Measurements from ENCODE around the gene RNF14.
A peak's percentile ranks its signal among the peaks of the same experiment; 100 is the strongest.

Gene RNF14

GRCh38 chr5:142024771-142025304 lies 55.9 kb downstream of the RNF14 start (continued):
- TF ChIP-seq ZNF184 (tag by site-specific recombination; IDR thresholded peaks at IDR 0.05): no peak
- TF ChIP-seq ZNF366 (tag by site-specific recombination; conservative IDR thresholded peaks at IDR 0.05): peak; percentile 47; the same call in 1 of the 2 replicates
- TF ChIP-seq ZNF138 (tag by site-specific recombination; IDR thresholded peaks at IDR 0.05; ENCODE audit: borderline replicate concordance): no peak
- TF ChIP-seq ZNF292 (tag by site-specific recombination; IDR thresholded peaks at IDR 0.05; ENCODE audit: borderline replicate concordance, low read depth): no peak
- TF ChIP-seq ZNF645 (tag by site-specific recombination; IDR thresholded peaks at IDR 0.05): no peak
- TF ChIP-seq MEIS1 (CRISPR knock-in tag; IDR thresholded peaks at IDR 0.05; ENCODE audit: borderline replicate concordance): no peak
- TF ChIP-seq ZNF76 (tag by site-specific recombination; IDR thresholded peaks at IDR 0.05; ENCODE audit: borderline replicate concordance, low read depth): no peak
- TF ChIP-seq ZBTB21 (tag by site-specific recombination; IDR thresholded peaks at IDR 0.05): peak; percentile 68; the same call in 1 of the 2 replicates
- no peak; the same call in 1 of the 2 replicates for TF ChIP-seq ZNF394 (tag by site-specific recombination; IDR thresholded peaks at IDR 0.05; ENCODE audit: borderline replicate concordance)
- TF ChIP-seq ZFP37 (tag by site-specific recombination; IDR thresholded peaks at IDR 0.05): no peak
- TF ChIP-seq ZBTB20 (tag by site-specific recombination; IDR thresholded peaks at IDR 0.05): peak; percentile 53; the same call in 1 of the 2 replicates
- TF ChIP-seq GLIS2 (tag by site-specific recombination; IDR thresholded peaks at IDR 0.05): peak; percentile 38; the same call in 1 of the 2 replicates
- peak; percentile 70 for TF ChIP-seq ZNF10 (tag by site-specific recombination; IDR thresholded peaks at IDR 0.05)
- no peak for TF ChIP-seq ZNF132 (tag by site-specific recombination; IDR thresholded peaks at IDR 0.05; ENCODE audit: borderline replicate concordance)
- no peak for TF ChIP-seq ZNF223 (tag by site-specific recombination; IDR thresholded peaks at IDR 0.05)
- no peak for TF ChIP-seq ZNF18 (tag by site-specific recombination; IDR thresholded peaks at IDR 0.05)
- no peak for TF ChIP-seq ZNF311 (tag by site-specific recombination; IDR thresholded peaks at IDR 0.05; ENCODE audit: borderline replicate concordance)
- no peak for TF ChIP-seq BCL6B (tag by site-specific recombination; IDR thresholded peaks at IDR 0.05)
- peak; percentile 98 for TF ChIP-seq ZNF580 (tag by site-specific recombination; IDR thresholded peaks at IDR 0.05)
- TF ChIP-seq INSM2 (tag by site-specific recombination; IDR thresholded peaks at IDR 0.05): 0 out of 2 replicates have a peak, but pooled peaks have one; percentile 45
- no peak for TF ChIP-seq YY2 (tag by site-specific recombination; IDR thresholded peaks at IDR 0.05)
- peak; percentile 76; the same call in 1 of the 2 replicates for TF ChIP-seq ZNF561 (tag by site-specific recombination; IDR thresholded peaks at IDR 0.05; ENCODE audit: borderline replicate concordance)
- TF ChIP-seq ZNF843 (tag by site-specific recombination; IDR thresholded peaks at IDR 0.05): peak; percentile 53; the same call in 1 of the 2 replicates
- TF ChIP-seq ZNF175 (tag by site-specific recombination; IDR thresholded peaks at IDR 0.05): no peak
- TF ChIP-seq ZNF404 (tag by site-specific recombination; IDR thresholded peaks at IDR 0.05): no peak
- TF ChIP-seq ZBTB6 (tag by site-specific recombination; IDR thresholded peaks at IDR 0.05): peak; percentile 88
- no peak for TF ChIP-seq SCRT2 (tag by site-specific recombination; IDR thresholded peaks at IDR 0.05)
- TF ChIP-seq ZNF623 (tag by site-specific recombination; IDR thresholded peaks at IDR 0.05): no peak
- TF ChIP-seq MYNN (tag by site-specific recombination; IDR thresholded peaks at IDR 0.05; ENCODE audit: borderline replicate concordance): no peak
- no peak for TF ChIP-seq CTCF (tag by site-specific recombination; IDR thresholded peaks at IDR 0.05)
- TF ChIP-seq ZNF654 (tag by site-specific recombination; IDR thresholded peaks at IDR 0.05; ENCODE audit: low read depth): no peak
- TF ChIP-seq ZNF140 (tag by site-specific recombination; IDR thresholded peaks at IDR 0.05): no peak
- no peak for TF ChIP-seq ZSCAN23 (tag by site-specific recombination; IDR thresholded peaks at IDR 0.05)

Measured in HEK293 (cell line).